Measurements from ENCODE around the gene EBF3. TPM values are rescaled to one million over a fixed set of nuclear protein-coding genes. Genes with fewer than 3 reads are reported as not detected.

EBF3 gene
- total and polyA plus RNA-seq, 2 experiments from 2014 or later, result 0.27 to 0.49 TPM

GRCh38 chr10:129885526-129885925, 78.5 kb downstream of the EBF3 start (continued):
- no peak for TF ChIP-seq ZNF462 (CRISPR knock-in tag; IDR thresholded peaks at IDR 0.05)
- no peak for TF ChIP-seq ZNF114 (CRISPR knock-in tag; IDR thresholded peaks at IDR 0.05)
- no peak for TF ChIP-seq STAT1 (IDR thresholded peaks at IDR 0.05; ENCODE audit: unreplicated experiment)

GRCh38 chr10:129884398-129885078, 79.5 kb downstream of the EBF3 start:
- H3K4me3 Mint-ChIP-seq, result no peak overlapping the region
- TF ChIP-seq CREB1 (CRISPR knock-in tag; IDR thresholded peaks at IDR 0.05; ENCODE audit: low read depth) (no peak), POLR2AphosphoS5 (IDR thresholded peaks at IDR 0.05; ENCODE audit: low read depth) (no peak), CTCF (conservative IDR thresholded peaks at IDR 0.05; ENCODE audit: low read depth in 2 of 2) (no peak), ZNF331 (CRISPR knock-in tag; IDR thresholded peaks at IDR 0.05; ENCODE audit: low read depth) (no peak), EZH2 (IDR thresholded peaks at IDR 0.05; ENCODE audit: low read depth, unreplicated experiment) (no peak), STAT1 (IDR thresholded peaks at IDR 0.05; ENCODE audit: unreplicated experiment) (no peak), EZH2phosphoT487 (IDR thresholded peaks at IDR 0.05; ENCODE audit: unreplicated experiment) (no peak), REST (IDR thresholded peaks at IDR 0.05; ENCODE audit: unreplicated experiment) (no peak), NANOG (IDR thresholded peaks at IDR 0.05; ENCODE audit: borderline replicate concordance) (no peak), ZNF114 (CRISPR knock-in tag; IDR thresholded peaks at IDR 0.05) (no peak)

More at GRCh38 chr10:129884398-129885078, 79.5 kb downstream of the EBF3 start:
- Histone ChIP-seq H3K4me2 (no peak overlapping the region), H3F3A (replicated peaks; ENCODE audit: low read depth) (no peaks in the 10 kb centered on the region), H2AFZ (no peak overlapping the region), H3K9me2 (ENCODE audit: insufficient read depth) (no peaks in the 10 kb centered on the region), H3K36me3 (ENCODE audit: insufficient read depth) (no peaks in the 10 kb centered on the region), H3K27ac (ENCODE audit: low read depth) (no peak overlapping the region), H3K27me3 (ENCODE audit: insufficient read depth) (no peaks in the 10 kb centered on the region), H3K79me2 (replicated peaks; ENCODE audit: insufficient read depth) (no peaks in the 10 kb centered on the region), H3K4me3 (no peak overlapping the region), H3K4me1 (ENCODE audit: insufficient read depth) (0 out of 2 replicates have a peak, but pooled peaks cover 3% of the 10 kb centered on the region), H4K20me1 (replicated peaks; ENCODE audit: insufficient read depth) (no peaks in the 10 kb centered on the region)
- Mint-ChIP-seq H3K4me1 (peaks cover 13% of the 10 kb centered on the region), H3K27me3 (ENCODE audit: insufficient read depth, low read depth, poor library complexity) (peaks cover 5% of the 10 kb centered on the region), H3K36me3 (ENCODE audit: low read depth) (no peaks in the 10 kb centered on the region), H3K9me3 (no peaks in the 10 kb centered on the region), H3K27ac (no peak overlapping the region)
- DNase-seq (ENCODE audit: low spot score) (no peak), ATAC-seq (no peak)
